HG03354 (cell line): ENCODE data around the gene DCTN1.

Experiments
- ATAC-seq: cut with Tn5 transposase; IDR thresholded peaks from one replicate; pipeline ENCODE4 v1.9.1; 2021; ENCODE audit warnings: mild to moderate bottlenecking; ENCODE audit not compliant: unreplicated experiment, poor library complexity, severe bottlenecking

The DCTN1 gene

GRCh38 chr2:74414881-74415761 is 35.0 kb upstream of the DCTN1 start:
- ATAC-seq, result peak; percentile 56

GRCh38 chr2:74414441-74414840 is 34.3 kb upstream of the DCTN1 start:
- no peak for ATAC-seq

DNA sequence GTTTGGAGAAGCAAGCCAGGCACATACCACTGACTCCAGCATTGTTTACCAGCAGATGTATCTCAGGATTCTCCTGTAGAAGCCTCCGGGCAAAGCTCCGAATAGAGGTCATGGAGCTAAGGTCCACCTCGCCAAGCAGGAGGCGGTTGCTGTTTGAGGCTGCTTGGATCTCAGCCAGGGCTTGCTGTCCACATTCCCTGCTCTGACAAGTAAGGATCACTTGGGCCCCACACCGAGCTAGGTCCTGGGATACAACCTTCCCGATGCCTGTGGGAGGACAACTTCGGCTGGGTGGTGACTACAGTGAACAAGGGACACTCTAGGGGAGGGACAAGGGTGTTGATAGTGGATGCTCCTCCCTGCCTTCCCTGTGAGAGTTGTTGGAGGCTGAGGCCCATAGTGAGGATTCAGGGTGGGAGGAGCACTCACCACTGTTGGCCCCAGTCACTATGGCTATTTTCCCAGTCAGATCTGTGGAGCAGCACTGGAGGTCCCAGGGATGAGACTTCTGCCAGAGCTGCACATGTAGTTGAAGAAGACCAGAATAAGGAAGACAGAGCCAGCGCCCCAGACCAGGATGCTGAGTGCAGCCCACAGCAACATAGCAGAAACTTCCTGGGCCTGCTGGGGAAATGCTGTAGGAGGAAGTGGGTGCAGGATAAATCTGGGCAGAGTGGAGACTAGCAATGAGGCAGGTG is 33.0 kb upstream of the DCTN1 start:
- no peak for ATAC-seq

GRCh38 chr2:74407682-74408081 is 27.6 kb upstream of the DCTN1 start:
- no peak for ATAC-seq

DNA sequence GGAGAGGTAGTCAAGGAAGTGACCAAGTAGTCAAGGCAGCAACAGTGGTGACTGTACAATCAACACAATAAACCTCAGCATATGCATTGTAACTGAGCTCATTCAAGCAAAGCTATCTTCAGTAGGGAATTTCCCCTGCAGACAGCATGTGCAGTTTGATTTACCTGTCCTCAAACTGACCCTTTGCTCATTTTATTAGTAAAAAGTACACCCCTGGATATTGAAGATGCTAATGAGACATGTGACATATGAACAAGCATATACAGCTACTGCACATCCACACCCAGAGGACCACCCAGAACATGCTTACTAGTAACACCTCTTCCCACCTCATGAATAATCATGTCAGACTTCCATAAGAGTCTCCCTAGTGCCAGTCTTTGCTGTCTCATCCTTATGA is 25.9 kb upstream of the DCTN1 start:
- peak; percentile 86 for ATAC-seq

DNA sequence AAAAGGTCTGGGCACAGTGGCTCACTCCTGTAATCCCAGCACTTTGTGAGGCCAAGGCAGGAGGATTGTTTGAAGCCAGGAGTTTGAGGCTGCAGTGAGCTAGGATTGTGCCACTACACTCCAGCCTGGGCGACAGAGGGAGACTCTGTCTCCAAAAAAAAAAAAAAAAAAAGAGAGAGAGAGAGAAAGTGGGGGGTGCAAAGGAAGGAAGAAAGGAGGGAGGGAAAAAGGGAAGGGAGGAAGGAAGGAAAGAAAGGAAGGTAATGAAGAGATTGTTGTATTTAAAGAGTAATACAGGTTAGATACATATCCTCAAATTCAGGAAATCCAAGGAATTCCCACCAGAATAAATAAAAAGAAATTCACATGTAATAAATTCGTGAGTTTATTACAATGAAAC is 21.8 kb upstream of the DCTN1 start:
- no peak for ATAC-seq

DNA sequence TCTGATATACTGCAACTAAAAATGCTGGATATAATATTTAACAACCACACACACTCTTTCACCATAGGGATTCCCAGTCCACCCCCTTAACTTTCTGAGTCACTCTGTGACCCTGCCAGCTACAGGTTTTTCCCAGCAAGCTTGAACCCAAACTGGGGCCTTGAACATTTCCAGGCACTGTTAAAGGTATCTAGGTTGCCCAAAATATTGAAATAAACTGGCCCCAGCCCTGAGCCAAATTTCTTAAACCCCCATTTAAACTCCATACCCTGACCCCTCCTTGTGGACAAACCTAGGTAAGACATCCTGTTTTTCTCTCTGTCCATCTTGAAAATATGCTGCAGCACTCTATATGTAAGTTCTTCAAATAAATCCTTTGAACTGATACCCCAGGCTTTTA is 19.7 kb upstream of the DCTN1 start:
- ATAC-seq, result no peak

GRCh38 chr2:74396149-74396548 is 16.0 kb upstream of the DCTN1 start:
- no peak for ATAC-seq

DNA sequence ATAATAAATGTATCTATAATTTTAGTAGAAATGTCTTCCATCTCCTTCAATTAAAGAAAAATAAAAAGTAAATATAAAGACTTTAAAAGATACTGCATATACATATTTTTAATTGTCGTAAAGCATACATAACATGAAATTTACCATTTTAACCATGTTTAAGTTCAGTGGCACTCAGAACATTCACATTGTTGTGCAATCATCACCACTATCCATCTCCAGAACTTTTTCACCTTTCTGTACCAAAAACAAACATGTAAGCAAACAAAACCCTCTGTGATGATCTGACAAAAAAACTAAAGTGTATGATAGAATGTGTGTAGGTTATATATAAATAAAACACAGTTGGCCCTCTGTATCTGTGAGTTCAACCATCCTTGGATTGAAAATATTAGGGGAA is 13.4 kb upstream of the DCTN1 start:
- no peak for ATAC-seq

DNA sequence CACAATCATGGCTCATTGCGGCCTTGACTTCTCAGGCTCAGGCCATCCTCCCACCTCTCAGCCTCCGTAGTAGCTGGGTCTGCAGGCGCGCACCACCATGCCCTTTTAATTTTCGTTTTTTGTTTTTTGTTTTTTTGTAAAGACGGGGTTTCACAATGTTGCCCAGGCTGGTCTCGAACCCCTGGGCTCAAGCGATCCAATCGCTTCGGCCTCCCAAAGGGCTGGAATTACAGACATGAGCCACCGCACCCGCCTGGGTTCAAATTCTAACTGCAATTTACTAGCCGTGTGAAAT is 12.3 kb upstream of the DCTN1 start:
- no peak for ATAC-seq

DNA sequence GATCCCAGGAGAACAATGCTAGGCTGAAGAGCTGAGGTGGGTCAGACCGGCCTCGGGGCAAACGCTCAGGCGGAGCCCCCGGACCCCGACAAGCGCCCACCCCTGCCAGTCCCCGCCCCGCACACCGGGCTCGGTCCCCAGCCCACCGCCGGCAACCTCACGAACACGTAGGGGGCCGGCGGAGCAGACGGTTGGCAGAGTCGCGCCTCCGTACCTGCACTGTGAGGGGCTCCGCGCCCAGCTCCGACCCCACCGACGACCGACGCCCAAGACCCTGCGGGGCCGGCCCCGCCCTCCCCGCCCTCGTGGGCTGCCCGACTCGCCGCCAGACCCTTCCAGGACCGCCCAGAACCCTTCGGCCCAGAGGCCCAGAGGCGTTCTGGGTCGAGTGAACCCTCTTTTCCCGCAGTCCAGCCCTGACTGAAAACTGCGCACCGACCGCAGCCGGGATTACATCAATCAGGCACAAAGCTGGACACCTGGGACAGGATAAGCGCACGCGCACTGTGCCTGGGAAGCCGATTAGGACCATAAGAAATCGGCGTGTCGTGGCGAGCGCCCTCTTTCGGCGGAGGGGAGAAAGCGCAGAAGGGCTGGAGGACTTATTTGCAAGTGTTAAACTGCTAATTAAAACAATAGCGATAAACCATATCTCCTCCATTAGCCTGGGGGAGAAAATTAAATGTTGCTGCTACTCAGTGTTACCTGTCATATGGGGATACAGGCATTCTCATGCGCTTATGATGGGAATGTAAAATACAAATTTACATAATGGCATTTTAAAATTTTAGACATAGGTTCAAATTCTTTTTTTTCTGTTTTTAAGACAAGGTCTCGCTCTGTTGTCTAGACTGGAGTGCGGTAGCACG is 11.7 kb upstream of the DCTN1 start:
- peak; percentile 84 for ATAC-seq

DNA sequence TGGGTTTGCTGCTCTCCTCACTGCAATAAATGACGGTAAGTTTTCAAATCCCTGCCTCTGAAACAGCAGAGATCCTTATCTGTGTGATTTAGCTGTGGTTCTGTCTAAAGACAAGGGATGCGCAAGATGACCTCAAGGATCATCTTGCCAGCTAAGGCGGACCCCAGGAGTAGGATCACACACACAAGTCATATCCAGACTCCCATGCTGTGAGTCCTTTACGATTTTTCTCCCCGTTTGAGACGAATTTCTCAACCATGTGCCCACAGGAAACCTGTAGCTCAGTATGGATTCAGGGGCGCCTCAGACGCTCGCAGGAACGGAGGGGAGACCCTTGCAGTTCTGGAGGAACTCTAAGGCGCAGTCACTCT is 11.1 kb upstream of the DCTN1 start:
- ATAC-seq, result peak; percentile 36

DNA sequence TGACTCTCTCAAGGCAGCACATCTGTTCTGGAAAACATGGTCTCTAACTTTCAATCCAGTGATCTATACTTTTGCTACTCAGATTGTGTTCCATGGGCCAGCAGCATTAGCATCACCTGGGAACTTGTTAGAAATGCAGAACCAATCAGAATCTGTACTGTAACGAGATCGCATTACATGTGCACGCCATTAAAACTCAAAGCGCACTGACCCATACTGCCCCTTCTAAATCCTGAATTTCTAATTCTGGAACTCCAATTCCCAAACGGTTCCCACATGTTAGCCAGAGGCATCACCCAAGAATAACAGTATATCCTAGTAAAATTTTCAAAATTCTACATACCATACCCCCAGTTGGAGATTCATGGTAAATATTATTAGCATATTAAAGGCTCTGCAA is 10.5 kb upstream of the DCTN1 start:
- ATAC-seq, result no peak

- no peak for ATAC-seq
Observed at GRCh38 chr2:74387346-74387745, 7.2 kb upstream of the DCTN1 start.

DNA sequence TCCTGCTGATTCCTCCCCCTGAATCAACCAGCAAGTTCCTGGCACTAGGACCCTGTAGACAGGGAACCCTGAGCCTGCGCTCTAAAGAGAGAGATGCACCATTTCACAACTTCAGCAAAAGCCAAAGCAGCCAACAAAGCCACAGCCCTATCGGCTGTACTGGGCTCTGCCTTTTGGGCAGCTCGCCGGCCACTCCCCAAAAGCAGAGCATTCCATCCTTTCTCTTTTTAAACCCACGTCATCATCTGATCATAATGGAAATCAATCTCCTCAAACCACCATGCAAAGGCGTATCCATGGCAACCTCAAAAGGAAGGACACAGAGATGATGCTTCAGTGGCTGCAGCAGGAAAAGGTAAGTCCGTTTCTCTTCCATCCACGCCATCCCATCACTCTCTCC is 5.3 kb upstream of the DCTN1 start:
- no peak for ATAC-seq

- ATAC-seq, result no peak
Observed at GRCh38 chr2:74384051-74384450, 3.9 kb upstream of the DCTN1 start.

GRCh38 chr2:74383254-74383653 is 3.1 kb upstream of the DCTN1 start:
- no peak for ATAC-seq

- no peak for ATAC-seq
Observed at GRCh38 chr2:74381751-74382150, 1.6 kb upstream of the DCTN1 start.

DNA sequence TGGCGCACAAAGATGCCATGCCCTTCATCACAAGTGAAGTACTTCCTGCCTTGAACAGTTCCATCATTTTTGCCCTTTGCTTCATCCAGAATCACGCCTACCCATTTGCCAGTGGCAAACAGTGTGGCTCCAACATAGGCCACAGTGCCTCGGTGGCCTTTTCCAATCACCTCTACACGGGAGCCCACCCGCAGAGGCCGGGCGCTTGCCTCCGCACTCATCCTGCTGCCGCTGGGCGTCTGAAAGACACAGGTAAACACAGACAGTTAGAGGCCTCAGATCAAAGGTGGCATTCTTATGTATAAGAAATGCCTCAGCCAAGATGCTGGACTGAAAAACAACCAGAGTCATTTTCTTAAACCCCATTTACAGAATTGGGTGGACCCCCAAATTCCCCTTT is 2.1 kb downstream of the DCTN1 start:
- no peak for ATAC-seq

- no peak for ATAC-seq
Observed at GRCh38 chr2:74375838-74376237, 4.3 kb downstream of the DCTN1 start.
